PC-9 (cell line): ENCODE measurements around the gene PDIA5. TPM values are rescaled to one million over a fixed set of nuclear protein-coding genes. Genes with fewer than 3 reads are reported as not detected.

Source experiments
- BruUV-seq: library from RNA; stranded (reverse); fragments of 400-500 nt; replicated peaks from 2 replicates; lab custom pipeline; 2021; lab: Mats Ljungman, UMichigan
- CTCF ChIA-PET: fragments of 300-600 bp; sonication (Branson Sonifier 250); formaldehyde crosslinking; loops from one replicate; lab custom pipeline; 2022; ENCODE audit warnings: antibody characterized with exemption; lab: Charles Lee
- POLR2A ChIA-PET: fragments of 300-600 bp; sonication (Branson Sonifier 250); formaldehyde crosslinking; loops from one replicate; lab custom pipeline; 2022; ENCODE audit warnings: antibody characterized with exemption; ENCODE audit not compliant: unreplicated experiment; lab: Charles Lee
- DNase-seq, 2 experiments: peaks; one replicate each; pipeline versions ENCODE4 v3.0.0 to v3.0.0-alpha.2; 2015 to 2022; ENCODE audit warnings: mixed read lengths in 1 of 2
- H2AFZ ChIP-seq: fragments of 200-600 bp; sonication (generic); 2 replicates; pipeline ENCODE4 v1.8.1; 2017; ENCODE audit warnings: antibody characterized with exemption
- H3F3A ChIP-seq: fragments of 200-600 bp; sonication (generic); 2 replicates; pipeline ENCODE4 v1.8.1; 2017; ENCODE audit warnings: antibody characterized with exemption, mild to moderate bottlenecking, low read depth; ENCODE audit not compliant: insufficient read depth
- H3K27ac ChIP-seq: fragments of 200-600 bp; sonication (generic); 2 replicates; pipeline ENCODE4 v1.6.1; 2016; ENCODE audit warnings: mixed run types
- H3K27me3 ChIP-seq: fragments of 200-600 bp; sonication (generic); 2 replicates; pipeline ENCODE4 v1.6.1; 2016; ENCODE audit warnings: low read depth, mixed run types; ENCODE audit not compliant: insufficient read depth
- H3K36me3 ChIP-seq: fragments of 200-600 bp; sonication (generic); 2 replicates; pipeline ENCODE4 v1.6.1; 2016; ENCODE audit warnings: low read depth, mixed run types
- H3K4me1 ChIP-seq: fragments of 200-600 bp; sonication (generic); replicated peaks from 2 replicates; pipeline ENCODE4 v1.6.1; 2016; ENCODE audit warnings: mixed run types; ENCODE audit not compliant: insufficient read depth
- H3K4me2 ChIP-seq: fragments of 200-600 bp; sonication (generic); 2 replicates; pipeline ENCODE4 v1.6.1; 2017; ENCODE audit warnings: mixed run types
- H3K4me3 ChIP-seq: fragments of 200-600 bp; sonication (generic); 2 replicates; pipeline ENCODE4 v1.6.1; 2016; ENCODE audit warnings: mixed run types
- H3K79me2 ChIP-seq: fragments of 200-600 bp; sonication (generic); 2 replicates; pipeline ENCODE4 v1.6.1; 2017; ENCODE audit warnings: low read depth, mixed run types
- H3K9me2 ChIP-seq: fragments of 200-600 bp; sonication (generic); 2 replicates; pipeline ENCODE4 v1.8.1; 2017; ENCODE audit warnings: mild to moderate bottlenecking; ENCODE audit not compliant: insufficient read depth
- H3K9me3 ChIP-seq: fragments of 200-600 bp; sonication (generic); 2 replicates; pipeline ENCODE4 v1.8.1; 2016; ENCODE audit warnings: low read depth; ENCODE audit not compliant: insufficient read depth
- H4K20me1 ChIP-seq: fragments of 200-600 bp; sonication (generic); 2 replicates; pipeline ENCODE4 v1.8.1; 2017; ENCODE audit not compliant: insufficient read depth
- EZH2 ChIP-seq: fragments of 200-600 bp; sonication (generic); IDR thresholded peaks from 2 replicates; pipeline ENCODE4 v1.8.0; 2017; ENCODE audit warnings: antibody characterized with exemption, low read depth
- intact Hi-C: fragments of 100-400 bp; cut with micrococcal nuclease; formaldehyde crosslinking; loops from one replicate; pipeline ENCODE4 v1.10.0; 2022; ENCODE audit not compliant: unreplicated experiment
- total RNA-seq: library from RNA; stranded (reverse); gene quantifications from 2 replicates; pipeline ENCODE4 v1.2.3, GENCODE V29; 2021
- TF ChIP-seq, protein P1 (sequence below): fragments of 200-600 bp; sonication (generic); conservative IDR thresholded peaks from 2 replicates; pipeline ENCODE4 v1.6.1; 2017; ENCODE audit warnings: mixed run types, antibody characterized with exemption, mild to moderate bottlenecking, moderate library complexity

PDIA5 gene
- total RNA-seq, 1 experiment from 2014 or later: 31.7 TPM

DNA sequence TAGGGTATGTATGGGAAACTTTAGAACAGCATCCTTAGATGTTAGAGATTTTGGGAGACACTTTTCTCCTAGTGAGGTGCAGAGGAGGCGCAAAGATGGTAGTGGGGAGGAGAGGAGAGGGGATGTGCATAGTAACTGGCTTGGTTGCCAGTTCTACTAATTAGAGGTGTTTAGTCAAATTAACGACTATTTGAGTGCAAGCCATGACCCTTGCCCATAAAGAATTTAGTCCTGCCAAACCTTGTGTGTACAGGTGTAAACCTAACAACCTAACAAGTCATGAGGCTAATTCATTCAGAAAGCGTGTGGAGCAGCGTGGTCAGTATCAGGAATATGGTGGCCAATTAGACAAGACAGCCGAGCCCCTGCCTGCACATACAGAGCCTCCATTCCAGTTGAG, 72.7 kb downstream of the PDIA5 start:
- no peaks in the 10 kb centered on the region for H3K9me3 ChIP-seq
- CTCF ChIA-PET: no interaction called here
- H4K20me1 ChIP-seq: no peaks in the 10 kb centered on the region
- no peak overlapping the region for H3K4me2 ChIP-seq
- no peaks in the 10 kb centered on the region for H3K79me2 ChIP-seq
- TF ChIP-seq, protein P1, sequence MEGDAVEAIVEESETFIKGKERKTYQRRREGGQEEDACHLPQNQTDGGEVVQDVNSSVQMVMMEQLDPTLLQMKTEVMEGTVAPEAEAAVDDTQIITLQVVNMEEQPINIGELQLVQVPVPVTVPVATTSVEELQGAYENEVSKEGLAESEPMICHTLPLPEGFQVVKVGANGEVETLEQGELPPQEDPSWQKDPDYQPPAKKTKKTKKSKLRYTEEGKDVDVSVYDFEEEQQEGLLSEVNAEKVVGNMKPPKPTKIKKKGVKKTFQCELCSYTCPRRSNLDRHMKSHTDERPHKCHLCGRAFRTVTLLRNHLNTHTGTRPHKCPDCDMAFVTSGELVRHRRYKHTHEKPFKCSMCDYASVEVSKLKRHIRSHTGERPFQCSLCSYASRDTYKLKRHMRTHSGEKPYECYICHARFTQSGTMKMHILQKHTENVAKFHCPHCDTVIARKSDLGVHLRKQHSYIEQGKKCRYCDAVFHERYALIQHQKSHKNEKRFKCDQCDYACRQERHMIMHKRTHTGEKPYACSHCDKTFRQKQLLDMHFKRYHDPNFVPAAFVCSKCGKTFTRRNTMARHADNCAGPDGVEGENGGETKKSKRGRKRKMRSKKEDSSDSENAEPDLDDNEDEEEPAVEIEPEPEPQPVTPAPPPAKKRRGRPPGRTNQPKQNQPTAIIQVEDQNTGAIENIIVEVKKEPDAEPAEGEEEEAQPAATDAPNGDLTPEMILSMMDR: no peak
- no peak for TF ChIP-seq EZH2
- H2AFZ ChIP-seq: no peak overlapping the region
- BruUV-seq: no TSS peak
- POLR2A ChIA-PET: no interaction called here
- H3K4me3 ChIP-seq: no peak overlapping the region
- no peak for DNase-seq
- H3F3A ChIP-seq: peaks cover 8% of the 10 kb centered on the region; the same call in 1 of the 2 replicates
- no peaks in the 10 kb centered on the region for H3K36me3 ChIP-seq
- intact Hi-C loops: no loop called here
- no peak overlapping the region for H3K27ac ChIP-seq
- H3K27me3 ChIP-seq: no peaks in the 10 kb centered on the region
- H3K4me1 ChIP-seq: peaks cover 10% of the 10 kb centered on the region
- H3K9me2 ChIP-seq: no peaks in the 10 kb centered on the region

DNA sequence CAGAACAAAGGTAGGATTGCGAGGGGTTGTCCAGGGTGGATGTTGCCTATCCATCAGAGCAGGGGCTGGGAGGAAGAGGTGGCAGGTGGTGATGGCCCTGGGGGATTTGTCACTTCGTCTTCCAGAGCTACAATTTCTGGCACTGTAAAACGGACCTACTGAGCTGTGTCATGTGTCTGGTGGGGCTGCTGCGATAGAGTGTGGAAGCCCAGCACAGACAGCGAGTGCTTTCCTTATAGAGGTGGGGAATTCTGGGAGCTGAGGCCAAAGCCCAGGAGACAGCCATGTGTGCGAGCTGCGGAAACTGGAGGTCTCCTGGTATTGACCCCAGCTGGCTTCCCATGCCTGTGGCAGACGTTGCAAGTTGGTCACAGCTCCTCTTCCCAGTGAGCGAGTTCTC, 73.7 kb downstream of the PDIA5 start:
- CTCF ChIA-PET: no interaction called here
- intact Hi-C loops: no loop called here

DNA sequence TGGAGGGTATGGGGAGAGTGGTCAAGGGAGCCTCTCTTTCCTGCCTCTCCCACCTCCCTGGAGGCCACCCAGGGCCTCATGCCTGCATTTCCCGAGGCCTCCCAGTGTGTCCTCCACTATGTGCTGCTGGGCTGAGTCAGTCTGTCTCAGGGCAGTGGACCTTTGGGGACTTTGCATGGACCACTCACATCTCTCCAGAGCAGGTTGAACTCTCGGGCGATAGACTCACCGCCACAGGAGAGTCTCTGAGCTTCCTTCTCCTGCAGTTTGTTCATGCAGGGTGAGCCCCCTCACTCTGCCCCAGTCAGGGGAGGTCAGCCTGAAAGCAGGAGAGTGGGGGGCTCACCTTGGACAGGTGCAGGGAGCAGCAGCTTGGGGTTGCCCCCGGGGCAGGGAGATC, 74.5 kb downstream of the PDIA5 start:
- Histone ChIP-seq H3K9me3 (no peaks in the 10 kb centered on the region), H3K4me3 (no peak overlapping the region), H3K27me3 (no peaks in the 10 kb centered on the region), H3K4me1 (peaks cover 10% of the 10 kb centered on the region), H3K9me2 (no peaks in the 10 kb centered on the region), H3F3A (peaks cover 8% of the 10 kb centered on the region; the same call in 1 of the 2 replicates), H3K4me2 (no peak overlapping the region), H2AFZ (no peak overlapping the region), H4K20me1 (no peaks in the 10 kb centered on the region), H3K79me2 (no peaks in the 10 kb centered on the region), H3K36me3 (no peaks in the 10 kb centered on the region; the same call in 1 of the 2 replicates), H3K27ac (no peak overlapping the region)
- ChIA-PET CTCF (no interaction called here), POLR2A (no interaction called here)
- TF ChIP-seq EZH2: no peak
- TF ChIP-seq, protein P1: no peak
- no TSS peak for BruUV-seq
- no peak for DNase-seq
- intact Hi-C loops: no loop called here

More for the DNA sequence above, 73.7 kb downstream of the PDIA5 start:
- Histone ChIP-seq H3K4me3 (no peak overlapping the region), H3K27me3 (no peaks in the 10 kb centered on the region), H3K27ac (no peak overlapping the region), H3K4me2 (no peak overlapping the region), H3K79me2 (no peaks in the 10 kb centered on the region), H3K9me2 (no peaks in the 10 kb centered on the region), H3F3A (peaks cover 8% of the 10 kb centered on the region; the same call in 1 of the 2 replicates), H3K9me3 (no peaks in the 10 kb centered on the region), H4K20me1 (no peaks in the 10 kb centered on the region), H3K36me3 (no peaks in the 10 kb centered on the region; the same call in 1 of the 2 replicates), H3K4me1 (peaks cover 10% of the 10 kb centered on the region), H2AFZ (no peak overlapping the region)
- TF ChIP-seq, protein P1: no peak
- no peak for TF ChIP-seq EZH2
- no peak for DNase-seq
- no TSS peak for BruUV-seq
- POLR2A ChIA-PET: no interaction called here
